Thyroid gland (tissue), 4 donors: Measurements from ENCODE around the gene AOAH. TPM values are rescaled to one million over a fixed set of nuclear protein-coding genes. Genes with fewer than 3 reads are reported as not detected.

ENCODE experiments used
- DNase-seq, 2 donors: peaks; one replicate each; pipeline ENCODE4 v3.0.0-alpha.2; 2019
- H3K27ac ChIP-seq, 3 donors: fragments of 200-600 bp; sonication (generic); 1 replicate in 2 of 3; 2 replicates in 1 of 3; pipeline ENCODE4 v1.5.1; 2016 to 2019; ENCODE audit warnings: mild to moderate bottlenecking in 1 of 3, moderate library complexity in 1 of 3
- H3K27me3 ChIP-seq: fragments of 200-600 bp; sonication (generic); one replicate; pipeline ENCODE4 v1.5.1; 2019
- H3K36me3 ChIP-seq, 2 donors: fragments of 200-600 bp; sonication (generic); one replicate each; pipeline ENCODE4 v1.5.1; 2016 to 2019
- H3K4me1 ChIP-seq, 2 donors: fragments of 200-600 bp; sonication (generic); one replicate each; pipeline ENCODE4 v1.5.1; 2017 to 2019
- H3K4me3 ChIP-seq, 3 donors: fragments of 200-600 bp; sonication (generic); replicated peaks in 1 of 3; 1 replicate in 2 of 3; 2 replicates in 1 of 3; pipeline ENCODE4 v1.5.1; 2016; ENCODE audit warnings: mild to moderate bottlenecking in 1 of 3
- H3K9me3 ChIP-seq: fragments of 200-600 bp; sonication (generic); one replicate; pipeline ENCODE4 v1.5.1; 2017
- POLR2A ChIP-seq, 2 donors: fragments of 450-650 bp; IDR thresholded peaks; one replicate each; pipeline ENCODE4 v1.6.1; 2017; ENCODE audit warnings: antibody characterized with exemption in 2 of 2, mild to moderate bottlenecking in 2 of 2, moderate library complexity in 1 of 2
- WGBS, 2 donors: methylation state at CpG; one replicate each; pipeline ENCODE4 v1.1.5; 2017; 5-methylcytosine and 5-hydroxymethylcytosine counted together
- intact Hi-C: fragments of 100-400 bp; cut with DNase I; formaldehyde crosslinking; loops from one replicate; pipeline ENCODE4 v1.15.1; 2023
- total RNA-seq, 4 donors: library from RNA; depleted of rRNA; stranded (reverse); fragments of >200 nt; gene quantifications; one replicate each; pipeline ENCODE4 v1.2.3, GENCODE V29; 2016
- TF ChIP-seq, protein P1 (sequence below), 6 experiments: fragments of 200-600 bp in 3 of 6; fragments of 450-650 bp in 3 of 6; sonication (generic) in 3 of 6; IDR thresholded peaks; one replicate each; pipeline ENCODE4 v1.5.1; 2016 to 2019; ENCODE audit warnings: antibody characterized with exemption in 6 of 6, mild to moderate bottlenecking in 2 of 6, inconsistent platforms in 1 of 6, moderate library complexity in 1 of 6

AOAH gene
- total RNA-seq, 4 donors from 2014 or later: 7.4 to 26.7 (median 12.4) TPM

DNA sequence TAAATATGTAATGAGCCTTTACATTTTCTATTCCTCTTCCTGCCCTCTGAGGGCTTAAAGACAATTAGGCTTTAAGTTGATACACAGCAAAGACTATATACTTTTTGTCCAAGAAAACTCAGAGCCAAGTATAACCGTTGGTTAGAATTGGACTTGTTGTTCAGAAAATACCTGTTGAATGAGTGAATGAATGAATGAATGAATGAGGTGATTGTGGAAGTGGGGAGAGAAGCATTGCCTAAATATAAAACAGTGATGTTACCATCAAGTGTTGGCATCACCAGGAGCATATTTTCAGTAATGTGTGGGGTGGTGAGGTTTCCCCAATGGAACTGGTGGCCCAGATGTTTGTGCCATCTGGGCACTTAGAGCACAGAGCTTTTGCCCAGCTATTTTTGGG is 106.9 kb downstream of the AOAH start:
- Histone ChIP-seq H3K4me1 (no peaks in the 10 kb centered on the region), H3K27me3 (no peaks in the 10 kb centered on the region), H3K36me3 (no peaks in the 10 kb centered on the region), H3K9me3 (no peaks in the 10 kb centered on the region), H3K27ac (no peak overlapping the region), H3K4me3 (no peak overlapping the region)
- WGBS, 2 donors: 94 to 100% methylated on average over 1 of the region's 1 CpG
- DNase-seq: no peak
- intact Hi-C loops: no loop called here
- TF ChIP-seq, protein P1, sequence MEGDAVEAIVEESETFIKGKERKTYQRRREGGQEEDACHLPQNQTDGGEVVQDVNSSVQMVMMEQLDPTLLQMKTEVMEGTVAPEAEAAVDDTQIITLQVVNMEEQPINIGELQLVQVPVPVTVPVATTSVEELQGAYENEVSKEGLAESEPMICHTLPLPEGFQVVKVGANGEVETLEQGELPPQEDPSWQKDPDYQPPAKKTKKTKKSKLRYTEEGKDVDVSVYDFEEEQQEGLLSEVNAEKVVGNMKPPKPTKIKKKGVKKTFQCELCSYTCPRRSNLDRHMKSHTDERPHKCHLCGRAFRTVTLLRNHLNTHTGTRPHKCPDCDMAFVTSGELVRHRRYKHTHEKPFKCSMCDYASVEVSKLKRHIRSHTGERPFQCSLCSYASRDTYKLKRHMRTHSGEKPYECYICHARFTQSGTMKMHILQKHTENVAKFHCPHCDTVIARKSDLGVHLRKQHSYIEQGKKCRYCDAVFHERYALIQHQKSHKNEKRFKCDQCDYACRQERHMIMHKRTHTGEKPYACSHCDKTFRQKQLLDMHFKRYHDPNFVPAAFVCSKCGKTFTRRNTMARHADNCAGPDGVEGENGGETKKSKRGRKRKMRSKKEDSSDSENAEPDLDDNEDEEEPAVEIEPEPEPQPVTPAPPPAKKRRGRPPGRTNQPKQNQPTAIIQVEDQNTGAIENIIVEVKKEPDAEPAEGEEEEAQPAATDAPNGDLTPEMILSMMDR (IDR thresholded peaks at IDR 0.05): no peak
- no peak for TF ChIP-seq POLR2A (IDR thresholded peaks at IDR 0.05)

DNA sequence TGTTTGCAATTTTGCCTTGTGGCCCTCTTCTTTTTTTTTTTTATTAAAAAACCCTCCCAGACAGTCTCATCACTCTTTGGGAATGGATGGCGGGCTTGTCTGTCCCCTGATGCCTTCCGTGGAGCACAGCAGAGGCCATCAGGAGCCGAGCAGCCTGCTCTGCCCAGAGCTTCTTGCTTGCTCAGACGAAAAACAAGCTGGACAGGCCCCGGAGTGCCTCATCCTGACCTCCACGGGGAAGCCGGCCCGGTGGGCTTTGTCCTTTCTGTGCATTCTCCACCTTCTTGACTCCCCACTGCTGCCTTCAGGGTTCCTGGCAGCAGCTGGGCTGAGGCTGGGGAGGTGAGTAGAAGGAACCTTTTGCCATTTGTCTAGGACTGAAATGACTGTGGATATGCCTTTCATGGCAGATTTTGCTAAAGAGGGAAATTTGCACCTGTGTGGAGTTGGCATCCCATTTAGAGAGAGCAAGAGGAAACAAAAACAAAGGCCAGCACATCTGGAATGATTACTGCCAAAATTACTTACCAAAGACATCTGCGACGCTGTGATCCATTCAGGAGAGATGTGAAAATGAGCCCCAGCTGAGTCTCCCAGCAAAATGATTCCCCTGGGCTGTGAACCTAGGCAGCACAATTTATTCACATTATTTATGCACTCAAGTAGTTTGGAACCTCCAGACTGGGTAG is 108.3 kb downstream of the AOAH start:
- H3K27ac ChIP-seq: no peak overlapping the region
- no peaks in the 10 kb centered on the region for H3K36me3 ChIP-seq
- no peaks in the 10 kb centered on the region for H3K27me3 ChIP-seq
- intact Hi-C loops: no loop called here
- TF ChIP-seq POLR2A (IDR thresholded peaks at IDR 0.05): no peak
- TF ChIP-seq, protein P1 (IDR thresholded peaks at IDR 0.05): no peak
- H3K4me3 ChIP-seq: no peak overlapping the region
- no peak for DNase-seq
- WGBS, 2 donors: 68 to 73% methylated on average over 10 of the region's 10 CpGs
- H3K9me3 ChIP-seq: no peaks in the 10 kb centered on the region
- no peaks in the 10 kb centered on the region for H3K4me1 ChIP-seq

DNA sequence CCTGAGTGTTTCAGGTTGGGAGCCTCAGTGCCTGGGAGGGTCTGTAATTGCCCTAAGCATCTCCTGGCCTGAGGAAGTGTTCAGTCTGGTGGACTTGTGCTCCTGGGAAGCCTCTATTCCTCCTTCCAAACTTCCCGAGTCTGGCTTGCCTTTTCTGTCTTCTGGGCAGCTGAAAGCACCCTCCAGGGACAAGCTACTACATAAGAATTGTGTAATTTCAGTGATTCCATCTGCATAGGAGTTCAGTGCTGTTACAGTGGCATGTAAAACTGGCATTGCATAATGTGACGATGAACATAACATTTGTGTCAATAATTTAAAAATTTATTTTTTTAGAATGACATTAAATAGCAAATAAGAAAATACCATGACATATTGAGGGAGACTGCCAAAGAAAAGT is 109.3 kb downstream of the AOAH start:
- Histone ChIP-seq H3K4me3 (no peak overlapping the region), H3K4me1 (no peaks in the 10 kb centered on the region), H3K9me3 (no peaks in the 10 kb centered on the region), H3K27me3 (no peaks in the 10 kb centered on the region), H3K36me3 (no peaks in the 10 kb centered on the region), H3K27ac (no peak overlapping the region)
- intact Hi-C loops: no loop called here
- TF ChIP-seq, protein P1 (IDR thresholded peaks at IDR 0.05): no peak
- no peak for TF ChIP-seq POLR2A (IDR thresholded peaks at IDR 0.05)
- DNase-seq: no peak
- WGBS, 2 donors: 83 to 86% methylated on average over 2 of the region's 2 CpGs

DNA sequence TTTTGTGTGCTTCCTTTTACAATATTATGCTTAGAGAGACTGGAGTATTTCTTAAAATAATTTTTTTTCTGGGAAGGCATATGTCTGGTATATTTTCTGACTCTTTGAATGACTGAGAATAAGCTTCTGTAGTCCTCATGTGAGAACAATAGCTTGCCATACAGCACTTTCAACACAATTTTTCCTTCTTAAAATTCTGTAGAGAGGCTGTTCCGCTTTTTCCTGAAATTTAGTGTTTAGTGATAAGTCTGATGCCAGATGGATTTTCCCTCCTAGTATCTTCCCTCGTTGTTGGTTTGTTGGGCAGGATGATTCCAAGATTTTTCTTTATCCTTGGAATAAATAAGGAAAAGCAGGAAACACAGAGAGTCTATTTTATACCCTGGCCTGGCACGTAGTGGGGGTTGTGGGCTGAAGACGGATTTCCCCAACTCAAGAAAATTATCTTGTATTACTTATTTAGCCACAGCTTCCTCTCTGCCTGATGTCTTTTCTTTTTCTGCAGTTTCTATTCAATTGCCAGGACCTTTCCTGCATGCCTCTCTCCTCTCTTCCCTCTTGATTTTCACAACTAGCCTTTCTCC is 111.2 kb downstream of the AOAH start:
- no peak for TF ChIP-seq POLR2A (IDR thresholded peaks at IDR 0.05)
- TF ChIP-seq, protein P1 (IDR thresholded peaks at IDR 0.05): no peak
- intact Hi-C loops: no loop called here
- 73 to 79% methylated on average over 4 of the region's 4 CpGs for WGBS, 2 donors
- Histone ChIP-seq H3K9me3 (no peaks in the 10 kb centered on the region), H3K4me3 (no peak overlapping the region), H3K27me3 (no peaks in the 10 kb centered on the region), H3K27ac (no peak overlapping the region), H3K4me1 (peaks cover under 1 to 2% of the 10 kb centered on the region in 2 donors), H3K36me3 (no peaks in the 10 kb centered on the region)
- DNase-seq: no peak

DNA sequence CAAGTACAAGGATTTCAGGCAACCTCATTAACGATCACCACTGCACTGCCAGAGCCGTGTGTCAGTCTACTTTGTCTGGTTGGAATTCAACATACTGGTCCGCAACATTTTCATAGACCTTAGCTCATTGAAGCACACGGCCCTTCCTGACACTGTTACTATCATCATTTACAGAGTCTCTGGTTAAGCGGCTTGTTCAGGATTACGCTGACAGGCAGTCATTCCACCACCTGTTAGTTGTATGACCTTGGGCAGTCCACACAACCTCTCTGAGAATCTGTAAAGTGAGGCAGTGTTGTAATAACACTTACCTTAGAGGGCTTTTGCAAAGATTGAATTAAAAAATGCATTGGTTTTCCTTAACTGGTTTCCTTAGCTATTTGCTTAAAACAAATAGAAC is 112.6 kb downstream of the AOAH start:
- Histone ChIP-seq H3K36me3 (no peaks in the 10 kb centered on the region), H3K27ac (no peak overlapping the region), H3K9me3 (no peaks in the 10 kb centered on the region), H3K27me3 (no peaks in the 10 kb centered on the region), H3K4me1 (peaks cover 11 to 12% of the 10 kb centered on the region in 2 donors), H3K4me3 (no peak overlapping the region)
- no peak for TF ChIP-seq POLR2A (IDR thresholded peaks at IDR 0.05)
- TF ChIP-seq, protein P1 (IDR thresholded peaks at IDR 0.05): no peak
- intact Hi-C loops: no loop called here
- 83 to 96% methylated on average over 6 of the region's 6 CpGs for WGBS, 2 donors
- DNase-seq: no peak
